Ureter (tissue), 1 donor: ENCODE data around the gene IFRD2. TPM values are rescaled to one million over a fixed set of nuclear protein-coding genes. Genes with fewer than 3 reads are reported as not detected.

Experiments used
- DNase-seq: peaks from one replicate; pipeline ENCODE4 v3.0.0-alpha.2; 2020; ENCODE audit warnings: low spot score
- total RNA-seq: library from RNA; stranded (reverse); gene quantifications from one replicate; pipeline ENCODE4 v1.2.4, GENCODE V29; 2023
- donor health status: DM: yes; HTN: yes; CAD: no.

The IFRD2 gene
- total RNA-seq, 1 donor from 2014 or later: 104 TPM

DNA sequence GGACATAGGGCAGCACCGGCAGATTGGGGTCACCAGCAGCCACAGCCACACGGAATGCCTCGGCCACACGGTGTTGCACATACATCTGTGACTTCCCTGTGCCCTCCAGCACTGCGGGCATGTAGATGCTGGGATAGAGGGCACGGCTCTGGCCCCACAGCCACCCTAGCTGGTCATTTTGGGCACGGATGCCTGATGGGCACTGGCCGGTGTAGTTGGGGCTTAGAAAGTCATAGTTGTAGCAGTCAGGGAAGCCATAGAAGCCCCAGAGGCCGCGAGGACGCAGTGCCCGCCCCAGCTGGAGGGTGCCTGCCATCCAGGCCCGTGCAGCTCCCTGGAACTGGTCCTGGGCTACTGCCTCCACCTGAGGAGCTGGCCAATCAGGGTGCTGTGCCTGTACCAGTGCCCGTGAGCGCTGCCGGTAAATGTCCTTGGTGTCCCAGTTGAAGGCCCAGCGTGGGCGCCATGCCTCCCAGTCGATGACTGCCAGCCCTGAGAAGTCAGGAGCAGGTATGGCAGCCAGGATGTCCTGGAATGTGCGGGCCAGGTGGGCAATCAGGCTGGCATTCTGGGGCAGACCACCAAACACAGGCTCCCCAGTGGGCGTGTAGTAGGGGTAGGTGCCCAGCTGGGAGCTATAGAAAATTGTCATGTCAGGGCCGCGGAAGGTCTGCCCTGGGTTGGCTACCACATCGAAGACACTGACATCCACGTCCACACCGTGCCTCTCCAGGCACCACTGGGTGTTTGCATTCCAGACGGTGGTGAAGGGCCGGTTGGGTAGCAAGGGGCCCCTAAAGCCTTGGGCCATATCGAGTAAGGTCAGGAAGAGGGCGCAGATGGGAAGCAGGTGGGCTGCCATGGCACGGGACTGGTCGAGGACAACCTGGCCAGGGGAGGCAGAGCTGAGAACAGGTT is 10.1 kb upstream of the IFRD2 start:
- no peak for DNase-seq

- DNase-seq: no peak
Observed at GRCh38 chr3:50300681-50301254, 8.5 kb upstream of the IFRD2 start.

DNA sequence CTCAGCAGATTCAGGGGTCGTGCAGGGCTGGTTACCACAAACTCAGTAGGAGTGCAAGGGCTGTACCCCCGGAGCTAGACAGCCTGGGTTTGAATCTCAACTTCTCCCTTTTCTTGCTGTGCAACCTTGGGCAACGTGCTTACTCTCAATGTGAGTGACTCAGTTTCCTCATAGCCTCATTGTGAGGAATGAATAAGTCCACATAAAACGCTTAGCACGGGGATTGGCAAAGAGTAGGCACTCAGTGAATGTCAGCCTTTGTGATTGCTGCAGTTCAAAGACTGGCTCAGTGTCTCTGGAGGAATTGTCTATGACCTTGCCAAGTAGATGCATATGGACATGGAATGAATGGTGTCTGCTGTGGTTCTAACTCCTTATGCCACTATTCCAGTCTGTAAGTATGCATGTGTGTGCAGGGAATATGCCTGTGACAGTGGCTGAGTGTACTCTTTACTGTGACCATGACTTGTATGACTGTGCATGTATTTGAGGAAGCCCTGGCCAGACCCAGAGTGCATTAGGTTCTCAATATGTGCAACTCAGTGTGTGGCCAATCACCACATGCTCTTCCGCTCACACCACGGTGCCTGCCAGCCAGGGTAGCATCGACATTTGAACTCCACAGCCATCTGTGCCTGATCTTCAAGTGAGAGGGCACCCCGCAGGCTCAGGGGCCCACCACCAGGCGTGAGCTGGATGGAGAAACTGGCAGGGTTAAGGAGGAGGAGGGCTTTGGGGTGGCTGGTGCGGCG is 7.9 kb upstream of the IFRD2 start:
- DNase-seq: no peak

DNA sequence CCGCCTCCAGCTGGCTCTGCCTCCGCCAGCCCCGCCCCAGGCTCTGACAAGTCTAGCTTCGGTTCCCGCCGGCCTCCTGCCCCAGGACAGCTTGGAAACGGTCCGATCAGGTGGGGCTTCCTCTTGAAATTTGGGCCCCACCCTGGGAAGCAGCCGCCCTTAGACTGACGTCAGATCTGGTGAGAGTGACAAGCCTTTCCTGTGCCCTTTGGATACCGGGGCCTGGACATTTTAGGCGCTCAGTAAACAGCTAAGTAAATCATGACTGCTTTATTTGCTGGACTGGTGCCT is 7.4 kb upstream of the IFRD2 start:
- DNase-seq: no peak

DNA sequence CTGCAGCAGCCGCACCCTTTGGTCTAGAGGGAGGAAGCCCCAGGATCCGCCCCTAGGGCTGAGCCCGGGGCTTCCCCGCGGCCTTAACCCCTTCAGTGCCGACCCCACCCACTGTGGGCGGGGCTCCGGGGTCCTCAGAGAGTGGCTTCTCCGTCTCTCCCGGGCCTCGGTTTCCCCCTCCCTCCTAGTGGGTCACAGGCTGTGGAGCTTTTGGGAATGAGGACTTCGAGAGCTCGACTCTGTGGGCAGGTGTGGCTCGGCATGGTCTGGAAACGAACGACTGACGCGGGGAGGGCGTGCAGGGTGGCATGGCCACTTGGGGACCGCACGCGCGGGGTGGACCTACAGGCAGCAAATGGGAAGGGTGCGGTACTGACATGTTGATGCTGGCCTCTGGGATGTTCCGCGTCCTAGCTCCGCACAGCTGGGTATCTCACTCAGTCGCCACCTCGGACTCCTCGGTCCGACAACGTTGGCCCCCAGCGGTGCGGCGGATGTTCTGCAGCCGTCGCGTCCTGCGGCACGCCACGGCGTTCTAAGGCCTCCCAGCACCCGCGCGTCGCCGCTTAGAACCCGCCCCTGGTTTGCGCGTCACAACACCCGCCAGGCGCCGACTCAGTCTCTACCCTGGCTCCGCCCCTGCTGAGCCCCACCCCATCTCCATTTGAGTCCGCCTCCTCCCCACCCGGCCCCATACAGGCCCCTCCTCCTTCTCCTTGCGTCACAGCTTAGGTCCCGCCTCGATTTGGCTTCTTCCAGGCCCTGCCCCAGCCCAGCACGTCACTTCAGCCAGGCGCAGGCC is 6.8 kb upstream of the IFRD2 start, which contains the start of the genes HYAL3 and NAA80:
Gene HYAL3 (minus strand): TSS at position 570 of the 802 bp plus-strand sequence. CDS start 3,803 bp downstream, outside the sequence.
Gene NAA80 (minus strand): TSS at position 570 of the 802 bp plus-strand sequence. CDS start 1,942 bp downstream, outside the sequence.
- peak; percentile 100 for DNase-seq

DNA sequence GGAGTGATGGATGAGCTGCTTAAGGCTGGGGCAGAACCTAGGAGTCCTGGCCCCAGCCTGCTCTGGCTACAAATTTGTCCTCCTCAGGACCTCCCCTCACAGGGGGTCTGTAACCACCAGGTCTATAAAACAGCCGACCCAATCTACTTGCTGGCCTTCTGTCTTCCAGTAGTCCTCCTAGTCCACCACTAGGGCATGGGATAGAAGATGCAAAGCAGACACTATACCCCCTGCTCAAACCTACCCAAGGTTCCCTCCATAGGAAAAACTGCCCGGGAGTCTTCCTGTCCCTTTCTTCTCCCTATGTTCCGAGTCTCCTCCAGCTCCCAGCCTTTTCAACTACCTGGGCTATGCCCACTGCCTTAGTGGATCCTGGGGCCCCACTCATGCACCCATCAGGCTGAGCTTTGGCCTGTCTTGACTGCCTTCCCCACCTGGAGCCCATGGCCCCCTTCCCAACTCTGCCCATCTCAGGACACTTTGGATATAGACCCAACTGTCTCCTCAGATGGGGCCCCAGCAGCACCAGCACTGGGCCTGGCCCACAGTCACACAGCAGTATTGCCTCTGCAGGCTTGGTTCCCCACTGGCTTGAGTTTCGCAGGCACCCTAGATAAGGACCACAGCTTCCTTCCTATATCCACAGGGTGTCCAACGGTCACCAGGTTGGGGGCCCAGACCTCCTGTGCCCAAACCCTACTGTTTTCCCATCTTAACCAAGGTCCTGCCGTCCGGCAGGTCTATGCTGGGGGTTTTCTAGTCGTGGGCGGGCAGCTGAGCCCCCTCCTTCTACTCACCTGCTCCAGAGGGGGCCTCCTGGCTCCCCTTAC is 5.9 kb upstream of the IFRD2 start:
- no peak for DNase-seq

DNA sequence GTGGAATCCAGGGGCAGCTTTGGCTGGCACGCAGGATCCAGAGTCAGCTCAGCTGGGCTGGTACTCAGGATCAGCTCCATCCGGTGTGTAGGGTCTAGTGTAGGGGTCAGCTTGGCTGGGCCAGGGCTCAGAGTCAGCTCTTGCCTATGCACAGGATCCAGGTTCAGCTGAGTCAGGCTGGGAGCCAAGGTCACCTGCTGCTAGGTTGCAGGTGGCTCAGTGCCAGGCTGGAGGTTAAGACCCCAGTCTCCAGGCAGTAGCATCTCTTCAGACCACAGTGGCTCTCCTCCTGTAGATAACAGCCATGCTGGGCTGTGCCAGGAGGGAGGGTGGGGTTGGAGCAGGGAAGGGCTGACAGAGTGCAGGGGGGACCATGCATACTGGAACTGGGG is 5.2 kb upstream of the IFRD2 start:
- no peak for DNase-seq

DNA sequence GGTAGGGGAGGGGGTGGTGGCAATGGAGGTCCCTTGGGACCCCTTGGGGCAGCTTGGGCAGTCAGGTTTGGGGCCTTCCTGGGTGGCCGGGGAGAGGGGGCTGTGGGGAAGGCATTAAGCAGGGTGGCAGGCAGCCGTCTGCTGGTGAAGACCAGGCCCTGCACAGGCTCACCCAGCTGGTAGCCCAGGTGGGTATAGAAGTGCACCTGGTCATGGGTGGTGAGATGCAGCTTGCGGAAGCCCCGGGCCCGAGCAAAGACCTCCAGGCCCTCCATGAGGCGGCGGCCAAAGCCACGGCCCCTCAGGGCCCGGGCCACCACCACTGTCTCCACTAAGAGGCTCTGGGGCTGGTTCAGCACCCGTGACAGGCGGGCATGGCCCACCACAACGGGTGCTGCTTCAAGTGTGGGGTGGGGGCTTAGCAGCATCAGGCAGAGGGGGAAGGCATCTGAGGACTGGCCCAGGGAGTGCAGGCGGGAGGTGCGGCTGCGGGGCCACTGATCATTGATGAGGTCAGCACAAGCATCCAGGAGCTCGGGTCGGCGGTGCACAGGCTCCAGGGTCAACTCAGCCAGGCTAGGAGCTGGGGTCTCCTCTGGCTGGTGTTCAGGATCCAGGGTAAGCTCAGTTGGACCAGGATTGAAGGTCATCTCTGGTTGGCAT is 4.6 kb upstream of the IFRD2 start:
- DNase-seq: no peak

- no peak for DNase-seq
Observed at GRCh38 chr3:50295553-50296431, 3.6 kb upstream of the IFRD2 start.

GRCh38 chr3:50294492-50295403 is 2.5 kb upstream of the IFRD2 start:
- no peak for DNase-seq

GRCh38 chr3:50294089-50294488 is 1.9 kb upstream of the IFRD2 start:
- DNase-seq: no peak

- DNase-seq: no peak
Observed at GRCh38 chr3:50293079-50293801, 1.0 kb upstream of the IFRD2 start.

DNA sequence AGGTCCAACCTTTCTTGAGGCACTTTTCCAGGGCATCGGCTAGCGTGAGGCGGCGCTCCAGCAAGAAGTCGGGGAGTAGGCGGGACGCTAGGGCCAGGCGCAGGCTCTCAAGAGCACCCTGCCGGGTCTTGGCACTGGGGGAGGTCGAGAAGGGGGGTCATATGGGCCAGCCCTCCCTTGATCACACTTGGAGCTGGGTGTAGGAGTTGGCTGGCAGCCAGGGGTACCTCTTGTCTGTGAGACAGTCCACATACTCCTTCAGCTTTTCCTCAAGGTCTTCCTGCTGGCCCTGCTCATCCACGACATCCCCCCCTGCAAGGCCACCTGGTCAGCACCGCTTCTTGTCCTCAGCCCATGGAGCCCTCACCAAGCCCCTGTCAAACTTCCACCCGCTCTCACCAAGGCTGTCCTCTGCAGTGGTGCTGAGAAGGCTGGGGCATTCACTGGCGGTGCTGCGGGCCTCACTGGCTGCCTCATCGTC is 2.0 kb downstream of the IFRD2 start:
- DNase-seq: no peak

- DNase-seq: no peak
Observed at GRCh38 chr3:50289130-50289529, 3.1 kb downstream of the IFRD2 start.

GRCh38 chr3:50288387-50289007 is 3.7 kb downstream of the IFRD2 start:
- DNase-seq: no peak

DNA sequence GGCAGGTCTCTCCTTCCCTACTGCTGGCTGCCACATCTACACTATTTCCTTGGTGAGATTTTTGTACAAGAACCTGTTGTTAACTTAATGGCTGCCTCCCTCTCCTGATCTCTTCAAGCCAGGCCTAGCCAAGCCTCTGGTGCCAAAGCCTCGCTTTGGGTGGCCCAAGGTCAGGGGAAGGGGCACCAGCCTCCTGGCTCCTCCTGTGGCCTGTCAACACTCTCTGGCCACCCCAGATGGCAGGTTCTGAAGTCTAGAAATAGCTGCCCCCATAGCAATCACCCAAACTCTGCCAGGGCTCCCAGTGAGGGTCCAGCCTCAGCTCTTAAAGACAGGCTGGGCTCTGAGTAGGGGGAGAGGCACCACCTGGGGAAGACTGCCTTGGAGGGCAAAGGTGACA is 5.0 kb downstream of the IFRD2 start:
- DNase-seq: no peak
